Breast epithelium (tissue), 4 donors: ENCODE data around the gene MOCS1. TPM values are rescaled to one million over a fixed set of nuclear protein-coding genes. Genes with fewer than 3 reads are reported as not detected.

Experiments
- DNase-seq, 2 donors: peaks; one replicate each; pipeline ENCODE4 v3.0.0-alpha.2; 2019; ENCODE audit warnings: low spot score in 2 of 2
- H3K27ac ChIP-seq, 2 donors: fragments of 200-600 bp; sonication (generic) in 1 of 2; one replicate each; pipeline ENCODE4 v1.5.1; 2016 to 2019; ENCODE audit warnings: mild to moderate bottlenecking in 1 of 2
- H3K27me3 ChIP-seq, 2 donors: fragments of 200-600 bp; sonication (generic) in 1 of 2; one replicate each; pipeline versions ENCODE4 v1.5.1 to v1.6.0; 2017 to 2019; ENCODE audit warnings: control low read depth in 1 of 2, mild to moderate bottlenecking in 1 of 2
- H3K36me3 ChIP-seq: fragments of 200-600 bp; one replicate; pipeline ENCODE4 v1.5.1; 2019
- H3K4me1 ChIP-seq, 2 donors: fragments of 200-600 bp; sonication (generic); one replicate each; pipeline ENCODE4 v1.5.1; 2016 to 2019; ENCODE audit warnings: control low read depth in 1 of 2
- H3K4me3 ChIP-seq, 3 donors: fragments of 200-600 bp; sonication (generic); 1 replicate in 2 of 3; 2 replicates in 1 of 3; pipeline ENCODE4 v1.5.1; 2016 to 2019; ENCODE audit warnings: mild to moderate bottlenecking in 3 of 3, moderate library complexity in 2 of 3
- H3K9me3 ChIP-seq, 2 donors: fragments of 200-600 bp; sonication (generic) in 1 of 2; one replicate each; pipeline ENCODE4 v1.5.1; 2016 to 2019; ENCODE audit warnings: control low read depth in 1 of 2
- CTCF ChIP-seq, 3 donors: fragments of 450-650 bp; IDR thresholded peaks; one replicate each; pipeline ENCODE4 v1.5.1; 2016 to 2017; ENCODE audit warnings: antibody characterized with exemption in 3 of 3, mild to moderate bottlenecking in 3 of 3, moderate library complexity in 3 of 3
- POLR2A ChIP-seq: fragments of 450-650 bp; IDR thresholded peaks from one replicate; pipeline ENCODE4 v1.6.1; 2016; ENCODE audit warnings: antibody characterized with exemption, mild to moderate bottlenecking, moderate library complexity
- POLR2AphosphoS5 ChIP-seq, 3 donors: sonication (generic); formaldehyde crosslinking; IDR thresholded peaks; one replicate each; pipeline ENCODE4 v1.6.1; 2017; ENCODE audit warnings: antibody characterized with exemption in 3 of 3
- intact Hi-C: fragments of 100-400 bp; cut with DNase I; formaldehyde crosslinking; loops from one replicate; pipeline ENCODE4 v1.15.1; 2023; ENCODE audit warnings: low total_unique reads
- total RNA-seq, 3 donors: library from RNA; depleted of rRNA; stranded (reverse); fragments of >200 nt; gene quantifications; one replicate each; pipeline ENCODE4 v1.1.0, GENCODE V29; 2016

Gene MOCS1
- total RNA-seq, 3 donors from 2014 or later = 23.6 to 78.9 (median 25.3) TPM

GRCh38 chr6:39920157-39920556, 14.1 kb downstream of the MOCS1 start:
- Histone ChIP-seq H3K27me3 (no peaks in the 10 kb centered on the region), H3K36me3 (no peaks in the 10 kb centered on the region), H3K4me3 (no peak overlapping the region), H3K9me3 (no peaks in the 10 kb centered on the region), H3K27ac (no peak overlapping the region), H3K4me1 (peaks cover 4 to 5% of the 10 kb centered on the region in 2 donors)
- TF ChIP-seq POLR2A = no peak
- TF ChIP-seq POLR2AphosphoS5 (IDR thresholded peaks at IDR 0.05) = no peak
- no peak for DNase-seq
- intact Hi-C loops = no loop called here

- TF ChIP-seq CTCF (IDR thresholded peaks at IDR 0.05) = no peak
- H3K36me3 ChIP-seq = no peaks in the 10 kb centered on the region
Measured at GRCh38 chr6:39918831-39919230, 15.4 kb downstream of the MOCS1 start.

GRCh38 chr6:39917981-39918380, 16.3 kb downstream of the MOCS1 start:
- Histone ChIP-seq H3K27me3 (no peaks in the 10 kb centered on the region), H3K36me3 (no peaks in the 10 kb centered on the region), H3K4me1 (no peaks in the 10 kb centered on the region), H3K27ac (no peak overlapping the region), H3K9me3 (no peaks in the 10 kb centered on the region), H3K4me3 (no peak overlapping the region)
- no peak for TF ChIP-seq POLR2AphosphoS5 (IDR thresholded peaks at IDR 0.05)
- no peak for TF ChIP-seq POLR2A
- TF ChIP-seq CTCF (IDR thresholded peaks at IDR 0.05) = no peak
- intact Hi-C loops = no loop called here
- DNase-seq = no peak

More at GRCh38 chr6:39918831-39919230, 15.4 kb downstream of the MOCS1 start:
- no peak overlapping the region for H3K4me3 ChIP-seq
- DNase-seq = no peak
- intact Hi-C loops = no loop called here
- H3K27me3 ChIP-seq = no peaks in the 10 kb centered on the region
- H3K4me1 ChIP-seq = peaks cover 3 to 4% of the 10 kb centered on the region in 2 donors
- H3K27ac ChIP-seq = no peak overlapping the region
- H3K9me3 ChIP-seq = no peaks in the 10 kb centered on the region

GRCh38 chr6:39917329-39917728, 16.9 kb downstream of the MOCS1 start:
- H3K27me3 ChIP-seq = no peaks in the 10 kb centered on the region
- H3K36me3 ChIP-seq = no peaks in the 10 kb centered on the region
- DNase-seq = no peak
- intact Hi-C loops = no loop called here
- no peak for TF ChIP-seq POLR2AphosphoS5 (IDR thresholded peaks at IDR 0.05)
- TF ChIP-seq POLR2A = no peak
- no peak for TF ChIP-seq CTCF (IDR thresholded peaks at IDR 0.05)
- H3K9me3 ChIP-seq = no peaks in the 10 kb centered on the region
- H3K27ac ChIP-seq = no peak overlapping the region
- no peaks in the 10 kb centered on the region for H3K4me1 ChIP-seq
- H3K4me3 ChIP-seq = no peak overlapping the region

GRCh38 chr6:39915866-39916265, 18.4 kb downstream of the MOCS1 start:
- H3K4me3 ChIP-seq = no peak overlapping the region
- no peaks in the 10 kb centered on the region for H3K36me3 ChIP-seq
- TF ChIP-seq CTCF (IDR thresholded peaks at IDR 0.05) (no peak), POLR2A (no peak), POLR2AphosphoS5 (IDR thresholded peaks at IDR 0.05) (no peak)
- intact Hi-C loops = no loop called here
- no peaks in the 10 kb centered on the region for H3K9me3 ChIP-seq
- DNase-seq = no peak
- H3K4me1 ChIP-seq = no peaks in the 10 kb centered on the region
- H3K27me3 ChIP-seq = no peaks in the 10 kb centered on the region
- H3K27ac ChIP-seq = no peak overlapping the region

- Histone ChIP-seq H3K9me3 (no peaks in the 10 kb centered on the region), H3K27me3 (no peaks in the 10 kb centered on the region), H3K27ac (no peak overlapping the region), H3K4me3 (no peak overlapping the region), H3K36me3 (no peaks in the 10 kb centered on the region), H3K4me1 (no peaks in the 10 kb centered on the region)
- TF ChIP-seq POLR2A = no peak
- no peak for TF ChIP-seq POLR2AphosphoS5 (IDR thresholded peaks at IDR 0.05)
- no peak for TF ChIP-seq CTCF (IDR thresholded peaks at IDR 0.05)
- no peak for DNase-seq
- intact Hi-C loops = no loop called here
Measured at GRCh38 chr6:39914239-39914638, 20.0 kb downstream of the MOCS1 start.
